SU-DHL-6 (cell line): ENCODE measurements around the gene SH3RF1.

Experiments
- EZH2phosphoT487 ChIP-seq: fragments of 200-600 bp; sonication (generic), shearing (Covaris generic); conservative IDR thresholded peaks from 2 replicates; pipeline ENCODE4 v1.6.1; 2018; ENCODE audit warnings: mild to moderate bottlenecking, antibody characterized with exemption, low read length, moderate library complexity, mixed read lengths
- TF ChIP-seq, protein P1 (sequence below): fragments of 200-600 bp; sonication (generic); IDR thresholded peaks from one replicate; pipeline ENCODE4 v1.5.1; 2017; ENCODE audit warnings: antibody characterized with exemption, mild to moderate bottlenecking, low read length, moderate library complexity; ENCODE audit not compliant: insufficient read depth, poor library complexity, severe bottlenecking

DNA sequence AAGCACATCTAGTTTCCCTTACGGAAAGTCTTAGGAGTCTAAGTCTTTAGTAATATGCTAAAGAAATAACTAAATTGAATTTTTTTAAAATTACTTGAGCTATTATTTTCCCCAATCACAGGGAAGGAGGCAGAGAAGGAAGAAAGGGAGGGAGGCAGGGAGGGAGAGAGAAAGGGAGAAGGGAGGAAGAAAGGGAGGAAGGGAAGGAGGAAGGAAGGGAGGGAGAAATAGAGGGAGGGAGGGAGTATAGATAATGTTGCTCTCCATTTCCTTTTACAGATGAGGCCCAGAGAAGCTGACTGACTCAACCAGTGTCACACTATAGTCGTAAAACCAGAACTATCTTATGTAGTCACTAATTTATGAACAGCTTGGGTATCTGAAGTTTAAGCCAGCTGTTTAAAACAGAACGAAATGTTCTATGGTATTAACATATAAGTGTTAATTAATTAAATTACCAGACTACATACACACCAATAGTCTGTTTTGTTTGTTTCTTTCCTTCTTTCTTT lies 14.6 kb downstream of the SH3RF1 start:
- TF ChIP-seq, protein P1, sequence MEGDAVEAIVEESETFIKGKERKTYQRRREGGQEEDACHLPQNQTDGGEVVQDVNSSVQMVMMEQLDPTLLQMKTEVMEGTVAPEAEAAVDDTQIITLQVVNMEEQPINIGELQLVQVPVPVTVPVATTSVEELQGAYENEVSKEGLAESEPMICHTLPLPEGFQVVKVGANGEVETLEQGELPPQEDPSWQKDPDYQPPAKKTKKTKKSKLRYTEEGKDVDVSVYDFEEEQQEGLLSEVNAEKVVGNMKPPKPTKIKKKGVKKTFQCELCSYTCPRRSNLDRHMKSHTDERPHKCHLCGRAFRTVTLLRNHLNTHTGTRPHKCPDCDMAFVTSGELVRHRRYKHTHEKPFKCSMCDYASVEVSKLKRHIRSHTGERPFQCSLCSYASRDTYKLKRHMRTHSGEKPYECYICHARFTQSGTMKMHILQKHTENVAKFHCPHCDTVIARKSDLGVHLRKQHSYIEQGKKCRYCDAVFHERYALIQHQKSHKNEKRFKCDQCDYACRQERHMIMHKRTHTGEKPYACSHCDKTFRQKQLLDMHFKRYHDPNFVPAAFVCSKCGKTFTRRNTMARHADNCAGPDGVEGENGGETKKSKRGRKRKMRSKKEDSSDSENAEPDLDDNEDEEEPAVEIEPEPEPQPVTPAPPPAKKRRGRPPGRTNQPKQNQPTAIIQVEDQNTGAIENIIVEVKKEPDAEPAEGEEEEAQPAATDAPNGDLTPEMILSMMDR: no peak
- TF ChIP-seq EZH2phosphoT487: no peak
